H1 (cell line): ENCODE measurements around the gene TXNDC2. TPM values are rescaled to one million over a fixed set of nuclear protein-coding genes. Genes with fewer than 3 reads are reported as not detected.

Experiments used
- CTCF ChIA-PET: fragments of 300-600 bp; sonication (Branson Sonifier 250); formaldehyde crosslinking; loops from one replicate; lab custom pipeline; 2021; ENCODE audit not compliant: partially characterized antibody; lab: Charles Lee
- POLR2A ChIA-PET: fragments of 300-600 bp; sonication (Branson Sonifier 250); formaldehyde crosslinking; loops from one replicate; lab custom pipeline; 2021; ENCODE audit warnings: inconsistent platforms; ENCODE audit not compliant: partially characterized antibody; lab: Charles Lee
- DNase-seq, 2 experiments: peaks; one replicate each; pipeline versions ENCODE4 v3.0.0 to v3.0.0-alpha.2; 2010 to 2022; ENCODE audit warnings: low spot score in 2 of 2, low read depth in 1 of 2, mixed read lengths in 1 of 2
- FAIRE-seq: peaks from 2 replicates; lab custom pipeline; 2011; peaks lifted over from hg19 to GRCh38; lab: Jason Lieb, UNC
- H2AFZ ChIP-seq: 2 replicates; pipeline ENCODE4 v1.8.1; 2012; ENCODE audit warnings: low read length, inconsistent platforms
- H2AK5ac ChIP-seq: 2 replicates; pipeline ENCODE4 v1.6.1; 2013; ENCODE audit warnings: low read depth, low read length
- H2BK120ac ChIP-seq: replicated peaks from 2 replicates; pipeline ENCODE3; 2013; ENCODE audit warnings: low read depth, low read length, inconsistent platforms
- H2BK12ac ChIP-seq: 2 replicates; pipeline ENCODE4 v1.6.1; 2013; ENCODE audit warnings: low read depth, low read length
- H2BK15ac ChIP-seq: 2 replicates; pipeline ENCODE4 v1.6.1; 2013; ENCODE audit warnings: low read length
- H2BK20ac ChIP-seq: 2 replicates; pipeline ENCODE4 v1.6.1; 2013; ENCODE audit warnings: low read length
- H2BK5ac ChIP-seq: 2 replicates; pipeline ENCODE4 v1.6.1; 2013; ENCODE audit warnings: low read depth, low read length
- H3K14ac ChIP-seq: 2 replicates; pipeline ENCODE4 v1.6.1; 2013; ENCODE audit warnings: inconsistent platforms; ENCODE audit not compliant: insufficient read length
- H3K18ac ChIP-seq: 2 replicates; pipeline ENCODE4 v1.6.1; 2013; ENCODE audit warnings: low read length; ENCODE audit errors: extremely low read depth
- H3K23ac ChIP-seq: 2 replicates; pipeline ENCODE4 v1.6.1; 2013; ENCODE audit warnings: inconsistent platforms; ENCODE audit not compliant: insufficient read length
- H3K23me2 ChIP-seq: 2 replicates; pipeline ENCODE4 v1.6.1; 2013; ENCODE audit warnings: low read depth, low read length
- H3K27ac ChIP-seq: 2 replicates; pipeline ENCODE4 v1.6.1; 2011; ENCODE audit warnings: low read depth, low read length, inconsistent platforms
- H3K27me3 ChIP-seq, 4 experiments: replicated peaks in 1 of 4; 1 replicate in 1 of 4; 2 replicates in 3 of 4; pipeline versions ENCODE4 v1.6.1 to v1.8.1; 2011 to 2013; ENCODE audit warnings: low read length in 3 of 4, mild to moderate bottlenecking in 3 of 4, inconsistent platforms in 2 of 4, mixed read lengths in 2 of 4, moderate library complexity in 1 of 4; ENCODE audit not compliant: control insufficient read depth in 3 of 4, insufficient read depth in 3 of 4; ENCODE audit errors: extremely low read depth in 1 of 4
- H3K36me3 ChIP-seq, 4 experiments: 2 replicates each; pipeline versions ENCODE4 v1.6.1 to v1.8.1; 2011 to 2013; ENCODE audit warnings: mild to moderate bottlenecking in 4 of 4, low read length in 3 of 4, moderate library complexity in 2 of 4, control low read depth in 1 of 4, inconsistent platforms in 1 of 4; ENCODE audit not compliant: insufficient read depth in 4 of 4, control insufficient read depth in 2 of 4
- H3K4ac ChIP-seq: replicated peaks from 2 replicates; pipeline ENCODE3; 2013; ENCODE audit warnings: low read length, low read depth, mixed read lengths, inconsistent platforms; ENCODE audit not compliant: insufficient read length
- H3K4me1 ChIP-seq, 4 experiments: replicated peaks in 1 of 4; 1 replicate in 1 of 4; 2 replicates in 3 of 4; pipeline versions ENCODE4 v1.6.1 to v1.8.1; 2011 to 2013; ENCODE audit warnings: low read length in 3 of 4, inconsistent platforms in 2 of 4, mixed read lengths in 1 of 4; ENCODE audit not compliant: insufficient read depth in 4 of 4, control insufficient read depth in 3 of 4
- H3K4me2 ChIP-seq, 2 experiments: 2 replicates each; pipeline versions ENCODE4 v1.6.1 to v1.8.1; 2011 to 2013; ENCODE audit warnings: low read depth in 2 of 2, low read length in 2 of 2, control low read depth in 1 of 2, inconsistent platforms in 1 of 2, mild to moderate bottlenecking in 1 of 2; ENCODE audit not compliant: insufficient read depth in 1 of 2
- H3K4me3 ChIP-seq, 4 experiments: fragments of 200-600, 300-600 bp in 1 of 4; sonication (generic), shearing (Covaris generic), sonication (Bioruptor Twin) in 1 of 4; 2 replicates each; pipeline versions ENCODE4 v1.5.1 to v1.8.1; 2011 to 2016; ENCODE audit warnings: low read length in 4 of 4, low read depth in 3 of 4, control low read depth in 2 of 4, inconsistent platforms in 2 of 4, mild to moderate bottlenecking in 2 of 4, mixed read lengths in 1 of 4, moderate library complexity in 1 of 4; ENCODE audit not compliant: insufficient read depth in 2 of 4; ENCODE audit errors: extremely low read depth in 1 of 4
- H3K56ac ChIP-seq: replicated peaks from 2 replicates; pipeline ENCODE3; 2013; ENCODE audit warnings: low read depth, mild to moderate bottlenecking, mixed read lengths, low read length, inconsistent platforms; ENCODE audit not compliant: insufficient read length
- H3K79me1 ChIP-seq: 2 replicates; pipeline ENCODE4 v1.6.1; 2013; ENCODE audit warnings: low read depth, low read length, control low read depth
- H3K79me2 ChIP-seq, 2 experiments: 2 replicates each; pipeline versions ENCODE4 v1.6.1 to v1.8.1; 2012 to 2013; ENCODE audit warnings: low read length in 2 of 2, mild to moderate bottlenecking in 2 of 2, inconsistent platforms in 1 of 2; ENCODE audit not compliant: insufficient read depth in 2 of 2, control insufficient read depth in 1 of 2
- H3K9ac ChIP-seq, 4 experiments: replicated peaks in 1 of 4; 1 replicate in 1 of 4; 2 replicates in 3 of 4; pipeline versions ENCODE4 v1.6.1 to v1.8.1; 2011 to 2013; ENCODE audit warnings: low read depth in 3 of 4, low read length in 3 of 4, control low read depth in 2 of 4, mild to moderate bottlenecking in 2 of 4, moderate library complexity in 2 of 4, inconsistent platforms in 1 of 4; ENCODE audit errors: extremely low read depth in 1 of 4
- H3K9me3 ChIP-seq, 2 experiments: 2 replicates each; pipeline versions ENCODE4 v1.6.1 to v1.8.1; 2012 to 2013; ENCODE audit warnings: mild to moderate bottlenecking in 2 of 2, moderate library complexity in 2 of 2, control low read depth in 1 of 2, inconsistent platforms in 1 of 2, low read depth in 1 of 2, low read length in 1 of 2, mixed read lengths in 1 of 2; ENCODE audit not compliant: insufficient read depth in 2 of 2
- H4K20me1 ChIP-seq, 2 experiments: replicated peaks in 1 of 2; 2 replicates each; pipeline versions ENCODE3 to v1.8.1; 2011 to 2013; ENCODE audit warnings: inconsistent platforms in 2 of 2, low read length in 2 of 2, mild to moderate bottlenecking in 1 of 2; ENCODE audit not compliant: insufficient read depth in 2 of 2, control insufficient read depth in 1 of 2
- H4K5ac ChIP-seq: 2 replicates; pipeline ENCODE4 v1.6.1; 2013; ENCODE audit warnings: low read length, low read depth, mixed read lengths, inconsistent platforms; ENCODE audit not compliant: insufficient read length
- H4K8ac ChIP-seq: 2 replicates; pipeline ENCODE4 v1.8.0; 2013; ENCODE audit warnings: mild to moderate bottlenecking, moderate library complexity, low read length, inconsistent platforms; ENCODE audit not compliant: insufficient read depth; ENCODE audit errors: extremely low read depth
- H4K91ac ChIP-seq: replicated peaks from 2 replicates; pipeline ENCODE3; 2013; ENCODE audit warnings: low read length, mixed read lengths, inconsistent platforms; ENCODE audit not compliant: insufficient read length
- NANOG ChIP-seq: IDR thresholded peaks from 2 replicates; pipeline ENCODE4 v1.6.1; 2011; ENCODE audit warnings: low read length, low read depth, mild to moderate bottlenecking, inconsistent platforms; ENCODE audit not compliant: insufficient read depth, poor library complexity, severe bottlenecking
- RFX5 ChIP-seq: IDR thresholded peaks from 2 replicates; pipeline ENCODE4 v1.6.1; 2011; ENCODE audit warnings: low read depth, low read length, improper control_type of control experiment, borderline replicate concordance
- SIN3A ChIP-seq, 2 experiments: IDR thresholded peaks in 1 of 2; conservative IDR thresholded peaks in 1 of 2; 2 replicates each; pipeline ENCODE4 v1.6.1; 2011 to 2012; ENCODE audit warnings: low read length in 2 of 2, improper control_type of control experiment in 1 of 2, low read depth in 1 of 2, mild to moderate bottlenecking in 1 of 2
- TAF1 ChIP-seq: IDR thresholded peaks from 2 replicates; pipeline ENCODE4 v1.6.1; 2011; ENCODE audit warnings: mild to moderate bottlenecking, low read depth, low read length
- WGBS, 2 experiments: shearing (Covaris generic) in 1 of 2; methylation state at CpG; one replicate each; pipeline versions ENCODE4 v1.1.6 to v1.1.7; 2013 to 2015; ENCODE audit warnings: low lambda C conversion rate in 2 of 2, mixed read lengths in 2 of 2, inconsistent platforms in 1 of 2, low coverage in 1 of 2, missing lambda C conversion rate in 1 of 2; ENCODE audit not compliant: insufficient replicate concordance in 2 of 2, insufficient coverage in 1 of 2, insufficient read length in 1 of 2; ENCODE audit errors: extremely low coverage in 1 of 2, missing lambda C conversion rate in 1 of 2; 5-methylcytosine and 5-hydroxymethylcytosine counted together
- polyA plus RNA-seq, 7 experiments: library from polyadenylated mRNA; depleted of rRNA in 3 of 7; stranded (reverse) in 5 of 7; unstranded in 2 of 7; fragments of >200 nt in 5 of 7; fragments of 200-250 nt in 2 of 7; gene quantifications; 1 replicate in 5 of 7; 2 replicates in 1 of 7; 4 replicates in 1 of 7; pipeline versions ENCODE4 v1.2.1 to v1.2.3, GENCODE V29; 2011 to 2013; ENCODE audit warnings: missing spikeins in 2 of 7, mixed read lengths in 2 of 7
- total RNA-seq: library from RNA; stranded (reverse); fragmentation: NEBNext Ultra II Directional; extraction: Animal tissue kit (Norgen Biotek cat#: 25700); gene quantifications from 2 replicates; pipeline ENCODE4 v1.2.1, GENCODE V29; 2021

The TXNDC2 gene
- total and polyA plus RNA-seq, 2 of the 8 experiments (the other 6 are each of a cell fraction or from before 2014, with no cell fraction given): 0.09 TPM; not detected in 1

DNA sequence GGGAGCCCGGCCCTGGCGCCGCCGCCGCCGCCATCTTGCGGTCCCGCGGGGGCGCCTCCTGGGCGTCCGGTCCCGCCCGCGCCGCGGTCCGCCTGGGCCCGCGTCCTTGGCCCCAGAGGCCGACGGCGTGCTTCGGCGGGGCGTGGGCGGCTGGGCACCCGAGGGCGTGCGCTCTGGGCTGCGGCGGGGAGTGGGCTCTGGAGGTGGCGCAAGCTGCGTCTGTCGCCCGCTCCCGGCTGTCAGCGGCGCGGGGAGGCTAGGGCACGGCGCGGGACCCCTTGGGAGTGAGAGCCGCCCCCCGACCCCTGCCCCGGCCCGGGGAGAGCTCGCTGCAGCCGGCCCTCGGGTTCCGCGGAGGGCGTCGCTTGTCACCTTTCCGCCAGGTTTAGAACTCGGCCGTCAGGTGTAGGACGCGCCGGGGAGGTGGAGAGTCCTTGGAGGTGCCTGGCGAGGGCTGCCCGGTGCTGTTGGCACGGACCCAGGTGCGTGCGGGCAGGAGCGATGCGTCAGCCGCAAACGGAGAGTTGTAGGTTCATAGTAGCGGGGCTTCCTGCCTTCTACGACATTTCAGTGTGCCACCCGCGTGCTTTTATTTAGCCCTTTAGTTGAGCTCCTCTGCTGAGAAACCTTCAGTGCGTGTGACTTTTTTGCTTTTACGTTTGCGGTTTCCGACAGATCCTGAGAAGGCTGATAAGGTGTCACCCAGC, 29.0 kb downstream of the TXNDC2 start:
- no peak overlapping the region for H2BK12ac ChIP-seq
- H3K9me3 ChIP-seq: no peaks in the 10 kb centered on the region
- H3K36me3 ChIP-seq: no peaks in the 10 kb centered on the region
- peaks cover 34 to 52% of the 10 kb centered on the region in 2 experiments for H3K79me2 ChIP-seq
- H2AK5ac ChIP-seq: no peak overlapping the region
- TF ChIP-seq NANOG: no peak
- TF ChIP-seq TAF1: peak; percentile 33; the same call in 1 of the 2 replicates
- TF ChIP-seq SIN3A (conservative IDR thresholded peaks at IDR 0.05 in 1 of 2, IDR thresholded peaks at IDR 0.05 in 1 of 2; ENCODE audit: low read depth in 1 of 2, low read length in 2 of 2): peak; percentile 44 to 54; a peak in 1 of 4 replicates
- no peak for TF ChIP-seq RFX5
- H4K5ac ChIP-seq: no peak overlapping the region
- H3K18ac ChIP-seq: no peak overlapping the region
- no peaks in the 10 kb centered on the region for H3K27me3 ChIP-seq
- no peak overlapping the region for H3K4ac ChIP-seq
- H2BK5ac ChIP-seq: peak overlapping the region; percentile 3; the same call in 1 of the 2 replicates
- WGBS, 2 experiments: 2% methylated on average over 32 of the region's 77 CpGs; no CpG with 5 or more reads in 1 of the 2 experiments
- H4K20me1 ChIP-seq: peaks cover 7 to 16% of the 10 kb centered on the region in 2 experiments
- no peak overlapping the region for H2BK15ac ChIP-seq
- peak overlapping the region; percentile 67 to 82 for H3K4me2 ChIP-seq
- H2BK120ac ChIP-seq: no peak overlapping the region
- CTCF ChIA-PET: interaction anchor here (0.6 kb wide), 1 partner anchor 752 kb away, joined by 4 read pairs; no protein-coding TSS in a partner anchor
- no peaks in the 10 kb centered on the region for H3K79me1 ChIP-seq
- DNase-seq (peak in 1 of 2 experiments; percentile 55), FAIRE-seq (no peak)
- POLR2A ChIA-PET: interaction anchor here (0.7 to 3.3 kb wide), 8 partner anchors 9 to 299 kb away, joined by 3 to 14 read pairs (median 4); no protein-coding TSS in a partner anchor
- H3K9ac ChIP-seq: peak overlapping the region; percentile 4 to 96 (median 65); a peak in 6 of 7 replicates
- H3K23ac ChIP-seq: no peak overlapping the region
- H3K23me2 ChIP-seq: peaks cover 5% of the 10 kb centered on the region; the same call in 1 of the 2 replicates
- no peak overlapping the region for H4K91ac ChIP-seq
- H2AFZ ChIP-seq: no peak overlapping the region
- H3K27ac ChIP-seq: peak overlapping the region; percentile 54
- no peak overlapping the region for H2BK20ac ChIP-seq
- H4K8ac ChIP-seq: peak overlapping the region; percentile 40; the same call in 1 of the 2 replicates
- H3K56ac ChIP-seq: peak overlapping the region; percentile 33
- H3K4me3 ChIP-seq: peak overlapping the region; percentile 66 to 92 (median 80)
- H3K4me1 ChIP-seq: peaks cover 8 to 16% (median 9%) of the 10 kb centered on the region in 4 experiments
- no peak overlapping the region for H3K14ac ChIP-seq
